Gastroesophageal sphincter (tissue), 4 donors: Measurements from ENCODE around the gene DGKQ. TPM values are rescaled to one million over a fixed set of nuclear protein-coding genes. Genes with fewer than 3 reads are reported as not detected.

Source experiments
- ATAC-seq: fragments of 150-250 bp; one replicate; pipeline ENCODE4 v1.9.1; 2016; ENCODE audit warnings: mild to moderate bottlenecking, moderate library complexity
- H3K27ac ChIP-seq, 4 donors: fragments of 200-600 bp; sonication (generic) in 3 of 4; 1 replicate in 3 of 4; 2 replicates in 1 of 4; pipeline ENCODE4 v1.5.1; 2016 to 2019
- H3K27me3 ChIP-seq: fragments of 200-600 bp; sonication (generic); one replicate; pipeline ENCODE4 v1.5.1; 2019
- H3K36me3 ChIP-seq, 2 donors: fragments of 200-600 bp; sonication (generic); one replicate each; pipeline ENCODE4 v1.5.1; 2019; ENCODE audit warnings: control low read depth in 1 of 2
- H3K4me1 ChIP-seq, 3 donors: fragments of 200-600 bp; sonication (generic); 1 replicate in 2 of 3; 2 replicates in 1 of 3; pipeline ENCODE4 v1.5.1; 2016 to 2019; ENCODE audit warnings: control low read depth in 2 of 3
- H3K4me3 ChIP-seq, 2 donors: fragments of 200-600 bp; sonication (generic); one replicate each; pipeline ENCODE4 v1.5.1; 2019; ENCODE audit warnings: mild to moderate bottlenecking in 1 of 2, moderate library complexity in 1 of 2
- H3K9me3 ChIP-seq, 3 donors: fragments of 200-600 bp; sonication (generic); one replicate each; pipeline ENCODE4 v1.5.1; 2017 to 2019; ENCODE audit warnings: control low read depth in 2 of 3
- EP300 ChIP-seq: sonication (generic); formaldehyde crosslinking; IDR thresholded peaks from one replicate; pipeline ENCODE4 v1.6.1; 2017; ENCODE audit warnings: antibody characterized with exemption, mild to moderate bottlenecking
- POLR2A ChIP-seq, 2 donors: fragments of 450-650 bp; IDR thresholded peaks; one replicate each; pipeline ENCODE4 v1.6.1; 2017; ENCODE audit warnings: antibody characterized with exemption in 2 of 2, mild to moderate bottlenecking in 2 of 2, moderate library complexity in 1 of 2
- POLR2AphosphoS5 ChIP-seq: sonication (generic); formaldehyde crosslinking; IDR thresholded peaks from one replicate; pipeline ENCODE4 v1.6.1; 2017; ENCODE audit warnings: antibody characterized with exemption
- WGBS, 2 donors: methylation state at CpG; one replicate each; pipeline ENCODE4 v1.1.5; 2018; ENCODE audit warnings: low coverage in 1 of 2; 5-methylcytosine and 5-hydroxymethylcytosine counted together
- total RNA-seq, 4 donors: library from RNA; depleted of rRNA; stranded (reverse); fragments of >200 nt; gene quantifications; one replicate each; pipeline ENCODE4 v1.1.0, GENCODE V29; 2016
- TF ChIP-seq, protein P1 (sequence below), 4 experiments: fragments of 200-600 bp in 2 of 4; fragments of 450-650 bp in 2 of 4; sonication (generic) in 1 of 4; IDR thresholded peaks; one replicate each; pipeline ENCODE4 v1.5.1; 2017 to 2019; ENCODE audit warnings: antibody characterized with exemption in 4 of 4, mild to moderate bottlenecking in 2 of 4, moderate library complexity in 2 of 4

Gene DGKQ
- total RNA-seq, 4 donors from 2014 or later = 7.5 to 13.5 (median 9.3) TPM

DNA sequence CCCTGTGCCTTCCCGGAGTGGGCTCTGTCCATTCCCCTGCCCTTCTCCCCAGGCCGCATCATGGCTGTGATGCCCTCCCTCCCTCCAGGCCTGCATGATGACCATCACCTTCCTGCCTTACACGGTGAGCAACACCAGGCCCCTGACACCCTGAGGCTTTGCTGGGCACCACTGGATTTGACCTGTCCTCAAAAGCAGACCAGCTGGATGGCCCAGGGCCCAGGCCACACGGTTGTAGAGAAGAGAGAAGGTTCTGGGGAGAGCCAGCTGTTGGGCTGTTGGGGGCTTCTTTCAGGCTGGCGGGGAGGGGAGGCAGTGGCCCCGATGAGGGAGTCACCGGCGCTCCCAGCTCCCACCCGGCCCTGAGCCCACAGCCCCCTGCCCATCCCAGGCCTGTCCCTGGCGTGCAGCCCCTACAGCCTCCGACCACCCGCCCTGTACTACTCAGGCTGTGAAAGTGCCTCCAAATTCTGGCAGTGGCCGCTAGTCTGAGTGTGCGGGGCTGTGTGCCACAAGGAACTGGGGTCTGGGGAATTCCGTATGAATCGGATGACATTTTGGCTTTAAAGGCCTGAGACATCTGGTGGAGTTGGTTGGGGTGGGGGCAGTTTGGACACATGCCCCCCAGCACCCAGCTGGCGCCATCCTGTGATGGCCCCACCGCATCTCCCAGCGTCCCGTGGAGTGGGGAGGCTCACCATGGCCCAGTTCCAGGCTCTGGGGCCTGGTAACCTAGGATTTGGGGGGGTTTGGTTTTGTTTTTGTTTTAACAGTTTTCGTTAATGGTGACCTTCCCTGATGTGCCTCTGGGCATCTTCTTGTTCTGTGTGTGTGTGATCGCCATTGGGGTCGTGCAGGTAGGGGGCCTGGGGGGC lies 21.5 kb downstream of the DGKQ start:
- no peak for ATAC-seq
- Histone ChIP-seq H3K36me3 (peaks cover 0 to 61% of the 10 kb centered on the region in 2 donors), H3K9me3 (no peaks in the 10 kb centered on the region), H3K4me1 (peaks cover 0 to 2% (median 0%) of the 10 kb centered on the region in 3 donors), H3K27me3 (no peaks in the 10 kb centered on the region), H3K4me3 (no peak overlapping the region), H3K27ac (no peak overlapping the region)
- TF ChIP-seq, protein P1, sequence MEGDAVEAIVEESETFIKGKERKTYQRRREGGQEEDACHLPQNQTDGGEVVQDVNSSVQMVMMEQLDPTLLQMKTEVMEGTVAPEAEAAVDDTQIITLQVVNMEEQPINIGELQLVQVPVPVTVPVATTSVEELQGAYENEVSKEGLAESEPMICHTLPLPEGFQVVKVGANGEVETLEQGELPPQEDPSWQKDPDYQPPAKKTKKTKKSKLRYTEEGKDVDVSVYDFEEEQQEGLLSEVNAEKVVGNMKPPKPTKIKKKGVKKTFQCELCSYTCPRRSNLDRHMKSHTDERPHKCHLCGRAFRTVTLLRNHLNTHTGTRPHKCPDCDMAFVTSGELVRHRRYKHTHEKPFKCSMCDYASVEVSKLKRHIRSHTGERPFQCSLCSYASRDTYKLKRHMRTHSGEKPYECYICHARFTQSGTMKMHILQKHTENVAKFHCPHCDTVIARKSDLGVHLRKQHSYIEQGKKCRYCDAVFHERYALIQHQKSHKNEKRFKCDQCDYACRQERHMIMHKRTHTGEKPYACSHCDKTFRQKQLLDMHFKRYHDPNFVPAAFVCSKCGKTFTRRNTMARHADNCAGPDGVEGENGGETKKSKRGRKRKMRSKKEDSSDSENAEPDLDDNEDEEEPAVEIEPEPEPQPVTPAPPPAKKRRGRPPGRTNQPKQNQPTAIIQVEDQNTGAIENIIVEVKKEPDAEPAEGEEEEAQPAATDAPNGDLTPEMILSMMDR (IDR thresholded peaks at IDR 0.05) = no peak
- no peak for TF ChIP-seq EP300
- TF ChIP-seq POLR2A (IDR thresholded peaks at IDR 0.05) = no peak
- TF ChIP-seq POLR2AphosphoS5 = no peak
- 86% methylated on average over 6 of the region's 23 CpGs; no CpG with 5 or more reads in 1 of the 2 donors for WGBS, 2 donors

DNA sequence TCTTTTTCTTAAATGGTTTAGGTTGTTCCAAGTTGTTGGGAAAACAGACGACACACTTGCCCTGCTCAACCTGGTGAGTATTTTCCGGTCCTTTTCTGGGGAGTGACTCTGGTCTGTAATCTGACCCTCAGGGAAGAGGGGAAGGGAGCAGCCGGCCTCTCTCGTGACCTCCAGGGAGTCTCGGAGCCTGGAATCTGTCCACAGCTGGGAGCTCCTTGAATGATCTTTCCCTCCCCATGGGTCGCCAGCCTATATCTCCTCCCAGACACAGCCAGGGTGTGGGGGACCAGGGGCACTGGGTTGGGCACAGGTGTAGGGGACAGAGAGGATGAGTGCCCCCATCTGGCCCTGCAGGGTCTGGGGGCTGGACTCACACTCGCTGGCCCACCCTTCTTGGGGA lies 22.2 kb downstream of the DGKQ start:
- H3K27me3 ChIP-seq = no peaks in the 10 kb centered on the region
- 70 to 73% methylated on average over 2 to 4 of the region's 7 CpGs for WGBS, 2 donors
- no peak for ATAC-seq

DNA sequence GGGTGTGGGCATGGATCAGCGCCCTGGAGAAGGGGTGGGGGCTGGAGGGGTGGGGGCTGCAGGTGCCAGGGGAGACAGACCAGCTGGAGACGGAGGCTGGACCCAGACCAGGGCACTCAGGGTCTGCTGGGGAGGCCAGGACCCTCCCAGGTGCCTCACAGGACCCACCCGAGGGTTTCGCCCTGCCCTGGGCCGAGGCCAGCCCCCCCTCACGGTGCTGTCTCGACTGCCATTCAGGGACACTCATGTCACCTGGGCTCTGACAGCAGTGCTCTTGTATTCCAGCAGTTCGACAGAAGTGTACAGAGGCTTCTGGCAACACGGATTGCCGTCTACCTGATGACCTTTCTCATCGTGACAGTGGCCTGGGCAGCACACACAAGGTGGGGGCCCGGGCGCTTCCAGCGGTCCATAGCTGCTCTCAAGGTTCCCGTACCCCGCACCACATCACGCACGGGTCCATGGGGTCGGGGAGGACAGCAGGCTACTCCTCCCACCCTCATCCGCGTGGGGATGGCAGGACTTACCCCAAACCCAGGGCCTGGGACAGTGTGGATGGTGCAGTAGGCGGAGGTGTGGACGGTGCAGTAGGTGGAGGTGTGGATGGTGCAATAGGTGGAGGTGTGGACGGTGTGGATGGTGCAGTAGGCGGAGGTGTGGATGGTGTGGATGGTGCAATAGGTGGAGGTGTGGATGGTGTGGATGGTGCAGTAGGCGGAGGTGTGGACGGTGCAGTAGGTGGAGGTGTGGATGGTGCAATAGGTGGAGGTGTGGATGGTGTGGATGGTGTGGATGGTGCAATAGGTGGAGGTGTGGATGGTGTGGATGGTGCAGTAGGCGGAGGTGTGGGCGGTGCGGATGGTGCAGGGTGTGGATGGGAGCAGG lies 23.0 kb downstream of the DGKQ start:
- ATAC-seq = no peak
- Histone ChIP-seq H3K27me3 (no peaks in the 10 kb centered on the region), H3K4me3 (no peak overlapping the region), H3K36me3 (peaks cover 0 to 47% of the 10 kb centered on the region in 2 donors), H3K27ac (no peak overlapping the region), H3K4me1 (peaks cover 0 to 12% (median 0%) of the 10 kb centered on the region in 3 donors), H3K9me3 (no peaks in the 10 kb centered on the region)
- TF ChIP-seq, protein P1 (IDR thresholded peaks at IDR 0.05) = no peak
- no peak for TF ChIP-seq POLR2AphosphoS5
- no peak for TF ChIP-seq EP300
- WGBS, 2 donors = 87 to 91% methylated on average over 10 to 18 of the region's 30 CpGs

More for the DNA sequence above, 22.2 kb downstream of the DGKQ start:
- Histone ChIP-seq H3K9me3 (no peaks in the 10 kb centered on the region), H3K27ac (no peak overlapping the region), H3K4me3 (no peak overlapping the region), H3K4me1 (peaks cover 0 to 9% (median 0%) of the 10 kb centered on the region in 3 donors), H3K36me3 (peaks cover 0 to 55% of the 10 kb centered on the region in 2 donors)
- no peak for TF ChIP-seq POLR2A (IDR thresholded peaks at IDR 0.05)
- TF ChIP-seq EP300 = no peak

DNA sequence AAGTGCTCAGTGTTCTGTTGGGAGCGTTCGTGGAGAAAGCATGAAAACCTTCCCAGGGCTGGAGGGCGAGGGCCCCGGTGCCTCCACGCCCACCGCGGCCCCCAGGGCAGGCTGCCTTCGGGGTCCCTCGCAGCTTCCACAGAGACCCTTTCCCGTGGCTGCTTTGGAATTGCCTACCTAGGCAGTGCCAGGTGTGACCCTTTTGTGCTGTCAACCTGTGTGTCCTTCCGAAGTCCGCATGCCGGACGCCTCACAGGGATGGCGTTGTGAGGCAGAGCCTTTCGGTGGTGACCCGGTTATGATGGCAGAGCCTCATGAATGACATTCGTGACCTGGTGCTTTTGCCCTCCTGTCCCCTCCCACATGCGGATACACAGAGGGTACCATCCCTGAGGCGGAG lies 23.7 kb downstream of the DGKQ start:
- H3K27me3 ChIP-seq = no peaks in the 10 kb centered on the region
- 100% methylated on average over 3 of the region's 20 CpGs; no CpG with 5 or more reads in 1 of the 2 donors for WGBS, 2 donors
- H3K27ac ChIP-seq = no peak overlapping the region
- no peak for ATAC-seq
- no peaks in the 10 kb centered on the region for H3K9me3 ChIP-seq
- H3K36me3 ChIP-seq = peaks cover 0 to 45% of the 10 kb centered on the region in 2 donors
- peaks cover 0 to 12% (median 0%) of the 10 kb centered on the region in 3 donors for H3K4me1 ChIP-seq
- TF ChIP-seq EP300 = no peak
- TF ChIP-seq, protein P1 (IDR thresholded peaks at IDR 0.05) = no peak
- no peak for TF ChIP-seq POLR2AphosphoS5
- no peak for TF ChIP-seq POLR2A (IDR thresholded peaks at IDR 0.05)
- no peak overlapping the region for H3K4me3 ChIP-seq

DNA sequence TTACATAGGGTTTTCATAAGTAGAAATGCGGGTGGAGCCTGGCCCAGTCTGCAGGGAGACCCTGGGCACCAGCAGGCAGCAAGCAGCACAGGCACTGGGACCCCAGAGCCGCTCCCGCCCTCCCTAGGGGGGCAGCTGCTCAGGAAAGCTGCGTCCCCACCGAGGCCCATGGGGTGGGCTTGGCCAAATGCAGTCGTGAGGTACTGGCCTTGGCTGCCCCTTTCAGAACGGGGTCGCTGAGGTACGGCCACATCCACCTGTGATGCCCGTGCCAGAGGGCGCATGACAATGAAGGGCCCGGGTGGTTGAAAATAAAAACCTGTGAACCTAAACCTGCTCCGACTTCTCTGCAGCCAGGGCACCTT lies 24.5 kb downstream of the DGKQ start:
- 60% methylated on average over 1 of the region's 13 CpGs; no CpG with 5 or more reads in 1 of the 2 donors for WGBS, 2 donors
- H3K27me3 ChIP-seq = no peaks in the 10 kb centered on the region
- ATAC-seq = no peak

More for the DNA sequence above, 24.5 kb downstream of the DGKQ start:
- H3K9me3 ChIP-seq = no peaks in the 10 kb centered on the region
- no peak overlapping the region for H3K4me3 ChIP-seq
- peaks cover 0 to 12% (median 0%) of the 10 kb centered on the region in 3 donors for H3K4me1 ChIP-seq
- no peak overlapping the region for H3K27ac ChIP-seq
- TF ChIP-seq, protein P1 (IDR thresholded peaks at IDR 0.05) = no peak
- no peak for TF ChIP-seq POLR2A (IDR thresholded peaks at IDR 0.05)
- TF ChIP-seq EP300 = no peak
- TF ChIP-seq POLR2AphosphoS5 = no peak
- peaks cover 0 to 43% of the 10 kb centered on the region in 2 donors for H3K36me3 ChIP-seq
